Measurements from ENCODE around the gene IFT74.

IFT74 gene

DNA sequence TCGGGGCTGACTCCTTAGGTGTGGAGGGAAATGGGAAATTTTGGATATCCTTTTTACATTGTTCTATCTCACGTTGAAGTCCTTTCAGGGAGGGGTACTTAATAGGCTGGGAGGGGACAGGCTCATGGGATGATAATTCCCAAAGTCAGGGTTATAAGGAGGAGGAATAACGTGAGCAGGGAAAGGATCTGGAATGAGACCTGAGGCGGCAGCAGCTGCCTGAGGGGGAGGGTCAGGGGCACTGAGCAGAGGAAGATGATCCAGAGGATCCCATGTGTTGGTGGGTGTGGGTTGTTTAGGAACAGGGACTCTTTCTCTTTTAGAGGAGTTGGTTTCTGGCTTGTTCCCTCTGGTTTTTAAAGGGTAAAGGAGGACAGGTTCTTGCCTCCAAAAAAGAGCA lies 18.7 kb downstream of the IFT74 start:
- no peak for DNase-seq

DNA sequence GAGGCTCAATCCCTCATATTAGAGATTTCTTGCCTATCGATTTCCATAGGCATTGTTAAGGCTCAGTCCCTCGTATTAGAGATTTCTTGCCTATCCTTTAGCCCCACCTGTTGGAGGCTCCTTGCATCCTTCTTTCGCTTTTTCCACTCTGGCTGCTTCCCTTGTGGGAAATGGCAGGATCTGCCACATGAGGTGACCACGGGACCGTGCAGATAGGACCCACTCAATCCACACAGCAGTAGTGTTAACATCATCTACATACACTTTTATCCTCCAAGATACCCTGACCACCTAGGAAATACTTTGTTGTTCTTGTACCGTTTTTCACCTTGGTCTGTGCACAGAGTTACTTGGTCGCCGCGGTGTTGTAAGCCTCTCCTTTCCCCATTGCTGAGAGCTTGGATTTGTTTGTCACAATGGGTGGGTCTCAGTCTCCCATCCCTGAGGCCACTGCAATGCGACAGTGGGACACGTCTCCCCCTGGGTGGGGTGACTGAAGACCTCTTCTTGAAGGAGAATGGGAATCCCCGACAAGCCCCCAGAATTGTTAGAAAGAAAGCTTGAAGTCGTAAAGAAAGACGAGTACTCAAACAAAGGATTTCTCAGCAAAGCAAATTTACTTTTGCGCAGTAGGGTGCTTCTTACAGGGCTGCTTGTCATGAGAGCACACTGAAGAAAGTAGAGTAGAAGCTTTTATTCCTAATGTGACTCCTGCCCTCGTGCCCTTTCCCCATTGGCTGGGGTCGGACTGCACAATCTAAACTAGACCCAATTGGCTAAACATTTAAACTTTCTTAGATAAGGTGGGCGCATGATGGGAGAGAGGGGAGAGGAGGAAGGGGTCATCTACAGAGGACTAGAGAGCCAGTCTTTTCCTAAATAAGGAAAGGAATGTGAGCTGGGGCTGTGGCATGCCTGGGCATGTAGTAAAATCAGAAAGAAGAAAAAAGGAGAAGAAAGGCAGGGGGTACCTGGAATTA lies 19.8 kb downstream of the IFT74 start:
- no peak for DNase-seq

DNA sequence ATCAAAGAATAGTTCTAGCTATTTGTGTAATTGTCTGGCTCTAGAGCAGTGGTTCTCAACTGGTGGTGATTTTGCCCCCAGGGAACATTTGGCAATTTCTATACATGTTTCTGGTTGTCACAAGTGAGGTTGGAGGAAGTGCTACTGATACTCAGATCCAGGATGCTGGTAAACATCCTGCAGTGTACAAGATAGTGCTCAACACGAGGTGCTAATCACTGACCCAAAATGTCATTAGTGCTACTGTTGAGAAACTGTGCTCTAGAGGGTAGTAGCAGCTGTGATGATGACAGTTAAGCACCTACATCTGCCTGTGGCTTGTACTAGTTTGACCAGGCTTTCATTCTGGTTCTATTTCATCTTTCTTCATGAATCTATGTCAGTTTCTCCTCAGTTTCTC lies 27.1 kb downstream of the IFT74 start:
- peak in 1 of 5 experiments; percentile 4 for DNase-seq

- DNase-seq = no peak
These were observed 39.6 kb downstream of the IFT74 start for GRCh38 chr9:26995810-26996209.

DNA sequence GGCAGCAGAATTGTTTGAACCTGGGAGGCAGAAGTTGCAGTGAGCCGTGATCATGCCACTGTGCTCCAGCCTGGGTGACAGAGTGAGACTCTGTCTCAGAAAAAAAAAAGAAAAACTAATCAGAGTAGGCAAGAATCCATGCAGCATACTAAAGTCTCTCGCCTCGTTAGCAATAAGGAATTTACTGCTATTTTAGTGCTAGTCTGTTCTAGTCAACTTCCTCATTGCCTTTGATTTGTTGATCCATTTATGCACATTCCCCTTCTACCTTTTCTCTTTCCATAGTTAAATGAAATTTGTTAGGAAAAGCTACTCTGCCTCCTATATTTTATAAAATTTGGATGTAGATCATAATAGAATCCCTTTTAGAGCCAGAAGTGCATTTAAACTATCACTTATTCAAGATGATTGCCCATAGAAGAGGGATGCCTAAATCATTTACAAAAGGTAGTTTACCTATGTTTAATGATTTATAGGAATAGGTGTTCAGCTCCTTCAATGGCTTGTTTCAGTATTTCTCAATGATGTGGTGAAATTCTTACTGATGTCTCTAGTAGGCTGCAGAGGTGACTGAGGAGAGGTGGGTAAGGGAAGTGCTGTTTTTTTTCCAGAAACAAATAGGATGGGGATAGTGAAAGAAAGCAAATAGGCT lies 47.3 kb downstream of the IFT74 start:
- DNase-seq = no peak

- no peak for DNase-seq
These were observed 49.3 kb downstream of the IFT74 start, which contains the start of gene LRRC19 for GRCh38 chr9:27005491-27005890. Gene LRRC19 (minus strand): TSS chr9:27005672. CDS start chr9:26999694, 5,978 bp downstream.

DNA sequence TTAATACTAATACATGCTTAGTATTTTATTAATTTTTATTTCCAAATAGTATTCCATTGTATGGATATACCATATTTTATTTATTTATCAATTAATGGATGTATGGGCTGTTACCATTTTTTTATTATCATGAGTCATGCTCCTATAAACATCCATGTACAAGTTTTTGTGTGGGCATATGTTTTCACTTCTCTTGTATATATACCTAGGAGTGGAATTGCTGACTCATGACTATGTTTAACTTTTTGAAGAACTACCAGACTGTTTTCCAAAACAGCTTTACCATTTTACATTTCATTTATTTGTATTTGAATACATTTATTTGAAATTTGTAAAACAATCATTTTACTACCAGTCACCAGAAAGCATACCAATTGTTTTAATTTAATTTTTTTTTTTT lies 63.4 kb downstream of the IFT74 start:
- no peak for DNase-seq

DNA sequence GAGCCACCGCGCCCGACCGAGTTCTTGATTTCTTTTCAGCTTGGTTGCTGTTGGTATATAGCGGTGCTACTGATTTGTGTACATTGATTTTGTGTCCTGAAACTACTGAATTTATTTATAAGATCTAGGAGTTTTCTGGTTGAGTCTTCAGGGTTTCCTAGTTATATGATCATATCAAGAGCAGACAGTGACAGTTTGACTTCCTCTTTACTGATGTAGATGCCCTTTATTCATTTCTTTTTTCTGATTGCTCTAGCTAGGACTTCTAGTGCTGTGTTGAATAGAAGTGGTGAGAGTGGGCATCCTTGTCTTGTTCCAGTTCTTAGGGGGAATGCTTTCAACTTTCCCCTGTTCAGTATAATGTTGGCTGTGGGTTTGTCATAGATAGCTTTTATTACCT lies 66.7 kb downstream of the IFT74 start:
- peak in 1 of 5 experiments; percentile 39 for DNase-seq

- DNase-seq = no peak
These were observed 73.0 kb downstream of the IFT74 start for GRCh38 chr9:27029186-27029585.

DNA sequence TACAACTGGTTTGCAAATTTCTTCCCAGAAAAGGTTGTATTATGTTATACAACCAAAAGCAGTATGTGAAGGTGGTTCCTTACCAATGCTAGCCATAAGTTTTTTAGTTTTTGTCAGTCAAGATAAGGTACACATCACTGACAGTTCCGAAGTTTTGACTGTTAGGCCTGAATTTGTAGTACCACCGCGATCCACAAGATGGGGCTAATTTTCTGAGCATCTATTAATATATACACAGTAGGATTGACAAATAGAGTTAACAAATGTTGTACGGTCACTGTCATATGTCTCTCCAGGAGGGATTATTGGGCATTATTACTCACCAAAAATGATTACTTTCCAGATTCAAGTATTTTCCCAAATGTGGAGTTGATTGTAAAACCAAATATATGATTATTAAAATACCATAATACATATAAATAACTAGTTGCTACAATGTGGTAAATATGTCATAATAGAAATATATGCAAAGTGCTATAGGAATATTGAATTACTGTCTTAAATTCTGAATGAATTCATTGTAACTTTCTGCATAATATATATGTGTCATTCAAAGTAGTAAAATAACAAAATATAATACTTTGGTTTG lies 77.7 kb downstream of the IFT74 start:
- peak in 3 of 5 experiments; percentile 5 to 45 (median 28) for DNase-seq

- DNase-seq = no peak
These were observed 81.3 kb downstream of the IFT74 start for GRCh38 chr9:27037499-27037898.

DNA sequence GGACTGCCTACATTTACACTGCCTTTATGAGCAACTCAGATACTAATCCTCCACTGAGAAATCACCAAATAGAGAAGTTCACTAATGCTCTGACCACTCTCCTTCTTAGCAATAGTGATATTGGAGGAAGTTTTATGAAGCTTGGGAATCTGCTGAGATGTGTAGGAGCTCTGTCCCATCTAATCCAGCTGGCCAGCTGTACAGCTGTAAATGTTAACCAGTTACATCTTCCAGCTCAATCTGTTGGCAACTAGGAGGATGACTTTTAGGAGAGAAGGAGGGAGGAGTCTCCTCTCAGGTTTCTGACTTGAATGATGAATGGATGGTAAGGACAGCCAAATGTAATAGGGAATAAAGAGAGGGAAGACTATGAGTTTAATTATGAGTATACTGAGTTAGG lies 85.5 kb downstream of the IFT74 start:
- no peak for DNase-seq

GRCh38 chr9:27042476-27042875 lies 86.3 kb downstream of the IFT74 start:
- DNase-seq = no peak

- DNase-seq = no peak
These were observed 87.0 kb downstream of the IFT74 start for GRCh38 chr9:27043176-27043575.

DNA sequence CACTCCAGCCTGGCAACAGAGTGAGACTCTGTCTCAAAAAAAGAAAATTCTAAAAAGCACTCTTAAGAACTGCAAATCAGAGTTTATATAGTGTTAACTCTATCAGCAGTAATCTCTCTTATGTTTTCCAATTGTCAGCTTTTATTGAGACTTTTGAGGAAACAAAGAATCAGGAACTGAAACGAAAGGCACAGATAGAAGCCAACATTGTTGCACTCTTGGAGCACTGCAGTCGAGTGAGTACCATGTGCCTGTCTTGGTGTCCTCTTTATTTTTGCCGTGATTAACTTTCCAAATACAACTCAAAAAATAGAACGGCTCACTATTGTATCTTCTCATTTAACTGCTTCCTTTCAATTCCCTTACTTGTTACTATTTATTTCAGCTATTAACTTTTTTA lies 90.9 kb downstream of the IFT74 start:
- no peak for DNase-seq

- DNase-seq = no peak
These were observed 97.3 kb downstream of the IFT74 start for GRCh38 chr9:27053369-27054022.

DNA sequence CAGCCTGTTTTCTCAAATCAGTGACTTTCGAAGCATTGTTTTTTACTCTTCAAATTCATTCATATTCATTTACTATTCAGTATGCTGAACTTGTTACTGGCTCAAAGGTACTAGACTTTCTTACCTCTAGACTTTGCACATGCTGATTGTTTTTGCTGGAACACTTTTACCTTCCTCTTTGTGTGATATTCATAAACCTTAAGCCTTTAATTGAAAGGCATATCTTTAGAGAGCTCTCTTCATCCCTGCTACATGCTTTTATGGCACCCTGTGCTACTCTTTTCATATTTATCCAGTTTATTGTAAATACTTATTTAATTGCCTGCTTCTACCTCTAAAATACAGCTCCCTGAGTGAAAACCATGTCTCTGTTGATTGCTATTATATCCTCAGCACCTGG lies 97.9 kb downstream of the IFT74 start:
- no peak for DNase-seq

DNA sequence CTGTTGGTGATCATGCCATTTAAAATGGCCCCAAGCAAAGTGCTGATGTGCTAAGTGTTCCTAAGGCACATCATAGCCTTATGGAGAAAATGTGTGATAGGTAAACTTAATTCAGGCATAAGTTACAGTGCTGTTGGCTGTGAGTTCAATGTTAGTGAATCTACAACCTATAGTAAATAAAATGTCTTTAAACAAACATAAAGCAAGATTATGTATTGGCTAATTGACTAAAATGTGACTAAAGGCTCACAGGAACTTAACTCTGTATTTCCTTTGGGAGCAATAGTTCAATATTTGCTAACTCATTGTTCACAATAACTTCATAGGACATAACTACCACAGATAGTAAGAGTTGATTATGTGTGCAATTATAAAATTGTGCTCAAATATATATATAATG lies 98.6 kb downstream of the IFT74 start:
- DNase-seq = no peak

DNA sequence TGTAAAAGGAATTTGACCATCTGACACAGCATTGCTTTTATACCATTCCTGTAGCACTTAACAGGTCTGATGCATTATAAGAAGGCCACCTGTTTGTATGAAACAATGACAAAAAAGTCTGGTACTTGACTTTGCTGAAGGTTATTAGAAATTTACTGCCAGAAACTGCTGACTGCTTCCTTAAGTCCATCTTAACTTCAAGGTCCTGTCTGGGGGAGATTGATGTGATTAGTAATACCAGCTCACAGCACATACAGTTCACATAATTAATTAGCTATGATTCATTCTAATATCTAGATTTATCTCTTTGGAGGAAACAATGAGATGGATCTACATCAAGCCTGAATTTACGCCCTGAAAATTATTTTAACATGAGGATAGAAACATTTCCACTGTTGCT lies 103.2 kb downstream of the IFT74 start:
- no peak for DNase-seq

DNA sequence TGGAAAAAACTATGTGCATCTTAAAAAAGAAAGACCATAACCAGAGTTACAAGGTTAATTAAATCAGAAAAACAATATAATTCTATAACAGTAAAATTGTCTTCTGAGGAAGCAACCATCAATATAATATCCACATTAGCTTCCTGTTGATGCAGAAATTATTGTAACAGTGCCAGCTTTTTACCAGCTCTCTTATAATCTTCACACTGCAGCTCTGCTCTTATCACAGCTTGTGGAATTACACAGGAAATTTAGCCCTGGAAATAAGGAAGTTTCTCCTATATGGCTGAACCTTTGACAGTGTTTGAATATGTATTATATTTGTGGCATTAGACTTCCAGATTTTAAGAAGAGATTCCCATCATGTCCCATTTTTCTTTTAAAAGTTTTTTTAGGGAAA lies 103.7 kb downstream of the IFT74 start:
- no peak for DNase-seq

DNA sequence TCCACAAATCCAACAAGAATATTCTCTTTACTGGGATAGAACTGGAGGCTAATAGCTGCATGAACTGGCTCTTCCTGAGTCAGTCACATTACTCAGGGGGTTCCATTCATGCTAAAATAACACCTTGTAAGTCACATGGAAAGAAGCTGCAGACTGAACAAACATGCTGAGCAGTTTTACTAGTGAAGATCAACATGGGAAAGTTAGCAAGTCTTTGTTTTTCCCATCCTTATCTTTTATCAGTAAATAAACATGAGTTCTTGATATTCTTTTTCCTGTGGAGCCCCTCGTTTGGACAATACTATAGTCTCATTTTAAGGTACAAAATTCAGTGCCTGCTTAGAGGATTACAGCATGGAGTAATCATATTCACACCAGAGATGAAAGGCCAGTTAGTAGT lies 109.1 kb downstream of the IFT74 start:
- DNase-seq = no peak

DNA sequence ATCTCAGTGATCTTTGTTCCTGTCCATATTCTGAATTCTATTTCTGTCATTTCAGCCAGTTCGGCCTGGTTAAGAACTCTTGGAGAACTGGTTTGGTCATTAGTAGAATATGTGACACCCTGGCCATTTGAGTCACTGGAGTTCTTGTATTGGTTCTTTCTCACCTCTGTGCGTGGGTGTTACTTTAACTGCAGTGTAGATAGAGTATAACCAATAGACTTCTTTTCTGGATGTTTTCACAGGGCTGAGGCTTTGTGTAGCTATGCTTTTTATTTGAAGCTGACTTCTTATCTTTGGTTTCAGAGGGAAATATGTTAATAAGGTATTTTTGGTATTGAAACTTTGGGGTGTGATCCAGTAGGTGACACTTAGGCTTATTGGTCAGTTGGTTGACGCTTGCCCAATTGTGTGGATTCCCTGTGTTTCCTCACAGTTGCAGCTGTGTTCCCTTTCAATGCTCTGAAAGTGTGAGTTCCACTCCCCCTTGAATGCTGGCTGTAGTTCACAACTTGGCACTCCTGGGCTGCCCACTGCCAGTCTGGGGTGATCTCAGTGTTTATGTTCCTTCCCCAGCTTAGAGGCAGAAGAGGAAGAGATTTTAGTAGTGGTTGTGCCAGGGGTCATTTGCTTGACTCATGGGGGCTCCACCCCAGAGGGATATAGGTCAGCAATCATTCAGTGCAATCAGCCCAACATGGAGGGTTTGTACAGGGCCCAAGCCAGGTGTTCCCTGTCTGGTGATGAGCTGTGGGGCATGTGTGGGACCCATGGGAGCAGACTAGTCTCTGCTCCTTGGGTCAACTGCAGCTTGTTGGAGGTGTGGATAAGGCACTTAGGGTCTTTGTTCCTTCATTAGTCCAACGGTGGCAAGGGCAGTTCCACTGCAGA lies 117.9 kb downstream of the IFT74 start:
- DNase-seq = no peak

Data from T-helper 2 cell (primary cell).